ENCODE measurements around the gene RARA. TPM values are rescaled to one million over a fixed set of nuclear protein-coding genes. Genes with fewer than 3 reads are reported as not detected.

Gene RARA
- total RNA-seq, 1 donor from 2014 or later: 57.2 TPM

- Histone ChIP-seq H3K27me3 (ENCODE audit: control insufficient read depth, insufficient read depth, low read length) (no peaks in the 10 kb centered on the region), H3K4me3 (ENCODE audit: low read depth, low read length) (no peak overlapping the region), H3K36me3 (ENCODE audit: control insufficient read depth, insufficient read depth, low read length) (no peaks in the 10 kb centered on the region)
- no peak for TF ChIP-seq CTCF (IDR thresholded peaks at IDR 0.05; ENCODE audit: insufficient read depth, low read length, poor library complexity, severe bottlenecking)
- DNase-seq (ENCODE audit: low read depth): no peak
These were observed 14.7 kb downstream of the RARA start for GRCh38 chr17:40323391-40324381.

GRCh38 chr17:40325156-40326013 is 16.4 kb downstream of the RARA start:
- H3K4me3 ChIP-seq (ENCODE audit: low read depth, low read length): no peak overlapping the region
- no peaks in the 10 kb centered on the region for H3K27me3 ChIP-seq (ENCODE audit: control insufficient read depth, insufficient read depth, low read length)
- no peaks in the 10 kb centered on the region for H3K36me3 ChIP-seq (ENCODE audit: control insufficient read depth, insufficient read depth, low read length)
- no peak for TF ChIP-seq CTCF (IDR thresholded peaks at IDR 0.05; ENCODE audit: insufficient read depth, low read length, poor library complexity, severe bottlenecking)
- no peak for DNase-seq (ENCODE audit: low read depth)

GRCh38 chr17:40326014-40326831 is 17.2 kb downstream of the RARA start:
- Histone ChIP-seq H3K27me3 (ENCODE audit: control insufficient read depth, insufficient read depth, low read length) (no peaks in the 10 kb centered on the region), H3K4me3 (ENCODE audit: low read depth, low read length) (no peak overlapping the region), H3K36me3 (ENCODE audit: control insufficient read depth, insufficient read depth, low read length) (no peaks in the 10 kb centered on the region)
- DNase-seq (ENCODE audit: low read depth): no peak
- TF ChIP-seq CTCF (IDR thresholded peaks at IDR 0.05; ENCODE audit: insufficient read depth, low read length, poor library complexity, severe bottlenecking): no peak

GRCh38 chr17:40326832-40327199 is 17.8 kb downstream of the RARA start:
- H3K4me3 ChIP-seq (ENCODE audit: low read depth, low read length): no peak overlapping the region
- TF ChIP-seq CTCF (IDR thresholded peaks at IDR 0.05; ENCODE audit: insufficient read depth, low read length, poor library complexity, severe bottlenecking): no peak
- H3K27me3 ChIP-seq (ENCODE audit: control insufficient read depth, insufficient read depth, low read length): no peaks in the 10 kb centered on the region
- no peaks in the 10 kb centered on the region for H3K36me3 ChIP-seq (ENCODE audit: control insufficient read depth, insufficient read depth, low read length)
- no peak for DNase-seq (ENCODE audit: low read depth)

GRCh38 chr17:40327244-40327729 is 18.3 kb downstream of the RARA start:
- Histone ChIP-seq H3K4me3 (ENCODE audit: low read depth, low read length) (no peak overlapping the region), H3K27me3 (ENCODE audit: control insufficient read depth, insufficient read depth, low read length) (no peaks in the 10 kb centered on the region), H3K36me3 (ENCODE audit: control insufficient read depth, insufficient read depth, low read length) (no peaks in the 10 kb centered on the region)
- no peak for DNase-seq (ENCODE audit: low read depth)
- TF ChIP-seq CTCF (IDR thresholded peaks at IDR 0.05; ENCODE audit: insufficient read depth, low read length, poor library complexity, severe bottlenecking): no peak
